Posterior cingulate gyrus (tissue), 11 donors: ENCODE results near the gene ATPAF1.
"Not testable (repeated sequence)": the region's sequence is repeated elsewhere in the genome, so short reads cannot be mapped to it uniquely, and the experiment has no call there.

ENCODE experiments used
- DNase-seq, 10 donors: peaks; one replicate each; pipeline versions ENCODE4 v3.0.0 to v3.0.0-alpha.2; 2020 to 2021; ENCODE audit warnings: mixed read lengths in 3 of 10
- intact Hi-C: fragments of 100-400 bp; cut with DNase I; formaldehyde crosslinking; loops from one replicate; pipeline ENCODE4 v1.15.1; 2023

ATPAF1 gene, protein sequence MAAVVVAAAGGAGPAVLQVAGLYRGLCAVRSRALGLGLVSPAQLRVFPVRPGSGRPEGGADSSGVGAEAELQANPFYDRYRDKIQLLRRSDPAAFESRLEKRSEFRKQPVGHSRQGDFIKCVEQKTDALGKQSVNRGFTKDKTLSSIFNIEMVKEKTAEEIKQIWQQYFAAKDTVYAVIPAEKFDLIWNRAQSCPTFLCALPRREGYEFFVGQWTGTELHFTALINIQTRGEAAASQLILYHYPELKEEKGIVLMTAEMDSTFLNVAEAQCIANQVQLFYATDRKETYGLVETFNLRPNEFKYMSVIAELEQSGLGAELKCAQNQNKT

DNA sequence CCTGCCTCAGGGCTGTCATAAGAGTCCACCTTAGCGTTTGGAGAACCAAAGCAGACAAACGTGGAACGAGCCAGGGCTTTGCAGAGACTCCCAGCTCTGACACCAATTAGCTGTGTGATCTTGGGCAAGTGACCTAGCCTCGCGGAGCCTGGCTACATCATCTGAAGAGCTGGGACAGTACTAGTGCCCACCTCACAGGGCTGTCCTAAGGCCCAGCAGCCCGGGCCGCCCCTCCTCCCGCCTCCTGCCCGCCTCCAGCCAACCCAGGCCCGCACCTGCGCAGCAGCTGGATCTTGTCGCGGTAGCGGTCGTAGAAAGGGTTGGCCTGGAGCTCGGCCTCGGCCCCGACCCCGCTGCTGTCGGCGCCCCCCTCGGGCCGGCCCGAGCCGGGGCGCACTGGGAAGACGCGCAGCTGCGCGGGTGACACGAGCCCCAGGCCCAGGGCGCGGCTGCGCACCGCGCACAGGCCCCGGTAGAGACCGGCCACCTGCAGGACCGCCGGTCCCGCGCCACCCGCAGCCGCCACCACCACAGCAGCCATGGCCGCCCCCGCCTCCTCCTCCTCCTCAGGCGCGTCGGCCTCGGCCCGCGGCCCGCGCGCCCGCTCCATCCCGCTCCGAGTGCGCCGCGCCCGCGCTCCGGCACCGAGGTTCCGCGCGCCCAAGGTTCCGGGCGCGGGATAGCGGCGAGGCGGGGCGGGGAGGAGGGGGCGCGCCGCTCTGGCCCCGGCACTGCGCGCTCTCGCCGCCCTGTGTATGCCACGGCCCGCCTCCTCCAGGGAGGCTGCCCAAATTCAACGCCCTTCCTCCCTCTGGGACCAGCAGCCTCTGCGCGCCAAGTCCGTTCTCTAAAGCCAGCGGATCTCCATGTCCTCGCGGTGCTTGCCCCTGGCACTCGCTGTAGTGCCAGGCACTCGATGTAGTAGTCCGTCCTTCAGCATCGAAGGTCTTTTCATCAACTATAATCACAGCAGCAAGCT is at the start of gene ATPAF1:
ATPAF1 (minus strand) TSS at position 583 of the 979 bp plus-strand sequence; CDS start at position 541, 42 bp downstream.
- peak; percentile 48 to 95 (median 70) for DNase-seq
- intact Hi-C loops = loop anchor here (2.0 to 10.0 kb wide), 2 partner anchors 51 to 63 kb away; partner anchors contain the start of genes EFCAB14 and MKNK1

DNA sequence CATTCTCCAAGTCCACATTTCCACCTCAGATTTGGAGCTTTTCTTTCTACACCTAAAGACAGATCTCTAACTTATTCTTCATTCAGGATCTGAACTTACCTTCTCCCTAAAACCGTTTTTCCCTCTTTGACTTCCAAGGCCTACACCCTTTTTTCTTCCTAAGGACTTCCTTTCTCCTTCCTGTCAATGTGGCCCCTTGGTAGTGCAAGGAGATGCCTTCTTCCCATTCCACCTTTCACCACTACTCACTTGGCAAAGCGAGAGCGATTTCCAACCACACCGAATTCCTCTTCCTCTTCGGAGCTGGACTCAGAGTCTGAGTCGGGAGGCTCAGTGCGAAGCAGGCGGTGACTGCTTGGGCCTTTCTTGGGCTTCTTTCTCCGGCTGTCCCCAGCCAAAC is 49.5 kb upstream of the ATPAF1 start:
- intact Hi-C loops = loop anchor here (2.0 kb wide), 1 partner anchor 49 kb away; the partner anchor contains the start of gene ATPAF1
- DNase-seq = no peak

DNA sequence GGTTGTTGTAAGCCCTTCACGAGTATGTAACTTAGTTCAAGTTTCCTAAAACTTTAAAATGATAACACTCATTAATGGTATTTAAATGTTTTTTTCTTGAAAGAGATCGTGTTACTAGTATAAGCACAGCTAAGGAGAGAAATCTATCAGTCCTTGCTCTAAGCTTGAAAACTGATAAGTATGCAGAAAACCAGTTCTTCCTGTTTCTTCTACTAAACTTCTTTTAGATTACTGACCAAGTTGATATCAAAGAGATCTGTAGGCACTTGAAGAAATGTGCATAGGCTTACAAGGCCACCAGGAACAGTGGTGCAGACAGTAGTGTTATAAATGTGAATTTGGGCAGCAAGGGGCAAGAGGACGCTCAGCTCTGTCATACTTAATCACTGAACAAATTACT is 46.8 kb upstream of the ATPAF1 start:
- intact Hi-C loops = no loop called here
- no peak for DNase-seq

DNA sequence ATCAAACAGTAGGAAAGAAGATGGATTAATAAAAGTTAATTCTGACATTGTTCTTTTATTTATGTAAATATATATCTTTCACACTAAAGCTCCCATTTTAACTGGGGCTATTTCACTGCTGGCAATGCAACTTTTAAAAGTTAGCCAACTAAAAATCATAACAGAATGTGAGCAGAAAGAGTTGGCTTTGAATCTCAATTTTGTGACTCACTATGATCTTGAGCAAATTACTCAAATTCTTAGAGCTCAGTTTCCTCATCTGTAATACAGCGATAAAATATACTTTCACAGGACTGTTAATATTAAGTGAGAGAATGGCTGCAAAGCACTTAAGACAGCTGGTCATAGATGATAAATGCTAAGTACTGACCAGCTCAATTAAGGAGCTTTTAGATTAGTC is 40.0 kb upstream of the ATPAF1 start:
- no peak for DNase-seq
- intact Hi-C loops = no loop called here

DNA sequence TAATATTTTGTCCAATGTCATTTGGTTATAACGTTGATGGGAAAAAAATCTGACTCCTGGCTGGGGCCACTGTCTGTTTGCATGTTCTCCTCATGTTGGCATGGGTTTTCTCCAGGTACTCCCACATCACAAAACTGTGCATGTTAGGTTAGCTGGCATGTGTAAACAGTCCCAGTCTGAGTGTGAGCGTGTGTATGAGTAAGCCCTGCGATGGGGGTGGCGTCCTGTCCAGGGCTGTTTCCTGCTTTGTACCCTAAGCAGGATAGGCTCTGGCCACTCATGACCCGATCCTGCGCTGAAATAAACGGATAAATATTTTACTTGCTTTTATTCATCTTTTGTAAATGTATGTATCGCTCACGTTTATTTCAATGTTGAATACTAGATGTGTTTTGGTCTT is 37.2 kb upstream of the ATPAF1 start:
- intact Hi-C loops = no loop called here
- DNase-seq = no peak

DNA sequence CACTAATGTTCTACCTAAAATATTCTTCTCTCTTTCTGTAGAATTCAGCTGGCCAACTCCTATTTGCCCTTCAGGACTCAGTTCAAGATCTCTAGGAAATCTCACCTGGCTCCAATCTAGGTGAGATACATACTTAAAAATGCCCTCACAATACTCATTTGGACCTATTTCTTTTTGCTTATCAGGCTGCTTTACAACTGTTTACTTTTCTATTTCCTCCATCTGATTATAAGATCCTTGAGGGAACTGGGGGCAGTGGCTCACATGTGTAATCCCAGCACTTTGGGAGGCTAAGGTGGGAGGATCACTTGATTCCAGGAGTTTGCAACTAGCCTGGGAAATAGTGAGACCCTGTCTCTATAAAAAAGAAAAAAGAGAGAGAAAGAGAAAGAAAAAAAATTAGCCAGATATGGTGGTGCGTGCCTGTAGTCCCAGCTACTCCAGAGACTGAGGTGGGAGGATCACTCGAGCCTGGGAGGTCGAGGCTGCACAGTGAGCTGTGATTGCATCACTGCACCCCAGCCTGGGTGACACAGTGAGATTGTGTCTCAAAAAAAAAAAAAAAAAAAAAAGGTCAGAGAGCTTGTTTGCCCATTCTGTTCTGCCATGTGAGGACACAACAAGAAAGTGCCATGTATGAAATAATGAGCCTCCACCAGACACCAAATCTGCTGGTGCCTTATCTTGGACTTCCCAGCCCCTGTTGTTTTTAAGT is 35.9 kb upstream of the ATPAF1 start:
- intact Hi-C loops = no loop called here
- no peak for DNase-seq

DNA sequence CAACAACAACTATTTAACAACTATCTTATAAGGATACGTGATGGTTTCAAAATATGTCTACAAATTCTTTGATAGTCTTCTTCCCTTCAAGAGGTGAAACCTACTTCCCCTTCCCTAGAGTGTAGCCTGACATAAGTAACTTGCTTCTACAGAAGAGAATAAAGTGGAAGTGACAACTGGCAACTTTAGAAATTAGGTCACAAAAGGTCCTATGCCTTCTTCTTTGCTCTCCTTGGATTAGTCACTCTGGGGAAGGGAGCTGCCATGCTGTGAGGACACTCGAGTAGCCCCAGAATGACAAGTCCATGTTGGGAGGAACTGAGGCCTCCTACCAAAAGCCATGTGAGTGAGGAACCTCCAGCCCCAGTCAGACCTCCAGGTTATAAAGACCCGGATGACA is 31.5 kb upstream of the ATPAF1 start:
- DNase-seq = no peak
- intact Hi-C loops = no loop called here

DNA sequence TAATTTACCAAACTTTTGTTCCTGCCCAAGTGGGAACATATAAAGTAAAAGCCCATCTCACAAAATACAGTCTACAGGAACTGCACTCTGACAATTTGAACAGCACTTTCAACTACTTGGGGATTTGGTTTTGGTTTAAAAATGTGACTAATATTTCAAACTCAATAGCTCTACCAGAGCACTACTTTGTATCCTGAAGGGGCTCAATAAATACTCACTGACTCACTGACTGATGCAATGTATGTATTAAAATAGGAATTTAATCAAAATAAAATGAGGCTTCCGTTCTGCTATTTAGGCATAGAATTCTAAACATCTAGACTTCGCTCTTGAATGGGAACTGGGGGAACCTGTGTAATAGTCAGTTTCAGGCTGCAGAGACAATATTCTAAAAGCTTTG is 28.9 kb upstream of the ATPAF1 start:
- no peak for DNase-seq
- intact Hi-C loops = no loop called here

DNA sequence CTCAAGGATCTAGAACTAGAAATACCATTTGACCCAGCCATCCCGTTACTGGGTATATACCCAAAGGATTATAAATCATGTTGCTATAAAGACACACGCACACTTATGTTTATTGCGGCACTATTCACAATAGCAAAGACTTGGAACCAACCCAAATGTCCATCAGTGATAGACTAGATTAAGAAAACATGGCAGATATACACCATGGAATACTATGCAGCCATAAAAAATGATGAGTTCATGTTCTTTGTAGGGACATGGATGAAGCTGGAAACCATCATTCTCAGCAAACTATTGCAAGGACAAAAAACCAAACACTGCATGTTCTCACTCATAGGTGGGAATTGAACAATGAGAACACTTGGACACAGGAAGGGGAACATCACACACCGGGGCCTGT is 26.5 kb upstream of the ATPAF1 start:
- intact Hi-C loops, DNase-seq: not testable (repeated sequence)

DNA sequence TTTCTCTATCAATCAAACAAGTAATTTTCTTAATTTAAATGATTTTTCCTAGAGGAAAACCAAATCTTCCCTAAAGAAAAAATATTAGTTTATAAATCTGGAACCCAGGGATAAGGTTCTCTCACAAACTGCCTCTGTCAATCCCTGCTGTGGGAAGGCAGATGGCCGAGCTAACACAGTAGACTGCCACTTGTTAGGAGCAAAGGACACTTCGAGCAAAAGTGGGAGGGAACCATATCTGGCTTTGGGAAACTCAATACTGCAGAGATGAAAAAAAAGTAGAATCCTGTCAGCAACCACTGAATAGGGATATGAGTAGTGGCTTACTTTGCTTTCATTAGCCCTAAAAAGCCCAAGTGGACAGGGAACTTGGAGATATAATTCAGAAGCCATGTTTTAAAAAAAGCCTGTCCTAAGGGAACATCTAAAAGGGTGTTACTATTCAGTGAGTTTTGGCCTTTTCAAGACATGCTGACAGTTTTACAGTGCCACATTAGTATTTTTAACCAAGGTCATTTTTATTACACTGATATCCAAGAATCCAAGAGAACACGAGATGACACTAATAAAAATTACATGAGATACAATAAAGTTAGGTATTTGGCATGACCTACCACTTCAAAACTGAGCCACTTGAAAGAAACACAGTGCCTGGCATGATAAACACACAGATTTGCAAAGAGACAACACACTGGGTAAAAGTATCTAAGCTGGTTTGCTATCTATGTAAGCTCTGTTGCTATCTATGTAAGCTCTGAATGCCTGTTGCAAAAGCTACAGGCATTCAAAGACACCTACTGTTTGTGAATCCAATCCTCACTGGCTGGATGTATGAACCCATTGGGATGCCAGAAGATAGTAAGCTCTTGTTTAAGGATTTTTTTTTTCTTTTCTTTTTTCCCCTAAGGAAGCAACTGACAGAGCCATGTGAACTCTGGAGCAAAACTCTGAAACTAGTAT is 24.9 kb upstream of the ATPAF1 start:
- intact Hi-C loops = no loop called here
- no peak for DNase-seq

DNA sequence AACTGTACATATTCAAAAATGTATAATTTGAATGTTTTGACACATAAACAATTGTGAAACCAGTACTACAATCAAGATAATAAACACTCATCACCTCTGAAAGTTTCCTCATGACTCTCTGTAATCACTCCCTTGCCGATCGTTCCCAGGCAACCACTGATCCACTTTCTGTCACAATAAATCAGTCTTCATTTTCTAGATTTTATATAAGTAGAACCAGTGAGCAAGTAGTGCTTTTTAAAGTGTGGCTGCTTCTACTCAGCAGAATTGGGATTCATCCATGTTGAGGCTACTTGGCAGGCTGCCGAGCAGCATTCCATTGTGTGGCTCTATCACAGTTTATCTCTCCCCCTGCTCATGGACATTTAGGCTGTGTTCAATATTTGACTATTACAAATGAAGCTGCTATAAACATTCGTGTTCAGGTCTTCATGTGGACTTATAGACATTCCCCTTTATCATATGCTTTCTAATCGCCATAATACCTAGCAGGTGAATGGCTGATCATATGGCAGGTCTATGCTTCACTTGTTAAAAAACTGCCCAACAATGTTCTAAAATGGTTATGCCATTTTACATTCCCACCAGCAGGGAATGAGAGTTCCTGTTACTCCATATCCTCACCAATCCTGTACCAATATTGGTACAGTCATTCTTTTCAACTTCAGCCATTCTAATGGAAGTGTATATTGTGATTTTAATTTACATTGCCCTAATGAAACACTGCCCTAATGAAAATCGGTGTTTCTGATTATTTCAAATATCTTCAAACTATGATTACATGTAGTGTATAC is 24.0 kb upstream of the ATPAF1 start:
- peak in 8 of 10 donors; percentile 18 to 82 (median 54) for DNase-seq
- intact Hi-C loops = no loop called here

DNA sequence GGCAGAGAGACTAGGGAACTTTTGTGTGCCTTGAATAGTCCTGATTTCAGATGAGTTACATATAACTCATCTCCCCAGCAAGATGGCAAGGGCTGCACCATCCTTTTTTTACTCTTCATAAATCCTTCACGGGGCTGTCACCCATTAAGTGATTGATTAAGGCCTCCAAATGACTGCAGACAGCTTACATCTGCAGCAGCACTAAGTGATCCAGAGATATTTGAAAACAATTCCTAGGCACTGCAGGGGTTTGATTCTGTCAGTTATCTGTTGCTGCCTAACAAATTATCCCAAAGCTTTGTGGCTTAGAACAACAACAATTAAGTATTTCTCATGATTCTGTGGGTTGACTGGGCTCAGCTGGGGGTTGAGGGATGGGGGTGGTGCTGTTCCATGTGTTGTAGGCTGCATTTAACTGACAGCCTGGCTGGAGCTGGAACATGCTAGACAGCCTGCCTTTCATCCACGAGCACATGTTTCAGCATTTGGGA is 22.8 kb upstream of the ATPAF1 start:
- no peak for DNase-seq
- intact Hi-C loops = no loop called here

DNA sequence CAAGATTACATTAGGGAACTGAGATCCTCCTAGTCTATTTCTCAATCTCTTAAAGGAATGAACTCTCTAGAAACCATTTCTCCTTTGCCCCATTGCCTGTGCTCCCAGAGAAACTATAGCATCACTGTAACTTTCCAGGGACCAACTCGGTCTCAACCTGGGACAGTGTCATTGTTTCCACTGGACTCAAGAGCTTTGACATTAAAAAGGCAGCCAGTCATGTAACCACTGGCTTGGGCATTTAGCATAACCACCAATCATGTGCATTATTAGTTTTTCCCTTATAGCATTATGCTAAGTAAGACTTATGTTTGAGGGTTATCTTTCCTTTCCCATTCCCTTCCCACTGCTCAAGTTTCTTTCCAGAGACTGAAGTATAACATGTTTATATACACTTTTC is 21.7 kb upstream of the ATPAF1 start:
- intact Hi-C loops = no loop called here
- DNase-seq = no peak

DNA sequence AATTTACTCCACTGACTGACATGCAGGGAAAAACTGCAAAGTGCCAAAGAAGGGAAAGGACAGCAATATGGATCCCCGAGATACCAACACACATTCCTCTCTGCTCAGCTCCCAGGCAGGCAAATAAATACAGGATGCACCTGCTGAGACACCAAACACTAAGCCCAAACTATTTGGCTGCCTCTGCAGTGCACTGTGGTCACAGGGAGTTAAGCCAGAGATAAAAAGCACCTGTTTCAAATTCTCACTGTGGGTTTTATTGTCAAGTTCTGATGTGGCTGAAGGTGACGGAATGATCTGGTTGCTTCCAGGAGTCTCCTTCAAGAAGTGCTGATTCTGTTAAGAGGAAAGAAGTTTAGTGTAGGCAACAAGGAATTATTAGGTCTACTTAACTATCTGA is 21.2 kb upstream of the ATPAF1 start:
- intact Hi-C loops = no loop called here
- DNase-seq = no peak

DNA sequence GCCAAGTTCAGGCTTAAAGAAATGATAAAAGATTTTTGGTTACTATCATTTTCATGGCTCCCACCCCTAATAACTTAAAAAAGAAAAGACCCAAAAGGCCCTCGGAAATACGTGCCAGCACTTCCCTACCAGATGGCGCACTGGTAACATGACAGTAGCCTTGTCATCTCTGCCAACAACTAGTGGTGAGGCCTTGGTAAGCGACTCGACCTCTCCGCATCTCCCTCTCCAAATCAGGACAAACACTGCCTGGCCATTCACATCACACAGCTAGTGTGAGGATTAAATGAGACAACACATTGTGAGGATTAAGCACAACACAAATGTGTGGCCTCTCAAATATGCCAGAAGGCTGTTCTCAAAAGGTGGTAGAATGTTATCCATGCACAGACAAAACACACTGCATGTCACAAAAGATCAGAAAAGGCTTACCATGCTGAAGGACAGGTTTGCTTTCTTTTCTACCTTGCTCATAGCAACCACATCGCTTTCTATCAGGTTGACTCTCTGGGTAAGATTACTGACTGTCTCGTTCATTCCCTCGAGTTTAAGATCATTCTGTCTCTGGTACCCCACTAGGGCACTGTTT is 19.9 kb upstream of the ATPAF1 start:
- DNase-seq = no peak
- intact Hi-C loops = no loop called here

DNA sequence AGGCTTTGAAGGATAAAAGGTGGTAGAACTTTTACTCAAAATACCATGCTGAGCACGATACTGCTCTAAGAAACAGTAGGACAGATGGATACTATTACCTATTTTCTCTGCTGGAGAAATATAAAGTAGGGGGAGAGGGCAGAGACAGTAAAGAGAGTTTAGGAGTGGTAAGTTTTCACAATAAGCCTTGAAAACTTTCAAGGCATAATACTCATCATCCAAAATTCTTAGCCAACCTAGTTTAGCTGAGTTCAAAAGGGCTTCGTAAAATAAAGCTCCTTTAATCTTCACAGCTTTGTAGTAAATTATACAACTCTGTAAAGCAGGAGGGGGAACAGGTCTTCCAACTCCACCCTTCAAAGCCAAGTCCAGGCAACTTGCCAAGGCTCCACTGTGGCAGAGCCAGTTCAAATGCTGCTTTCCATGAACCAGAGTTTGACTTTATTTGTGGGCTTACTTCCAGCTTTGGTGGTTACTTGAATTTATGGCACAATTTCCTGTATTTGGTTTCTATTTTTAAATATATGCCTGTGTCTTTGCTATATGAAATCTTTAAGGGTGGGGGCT is 19.0 kb upstream of the ATPAF1 start:
- intact Hi-C loops = no loop called here
- peak in 6 of 10 donors; percentile 27 to 77 (median 46) for DNase-seq

DNA sequence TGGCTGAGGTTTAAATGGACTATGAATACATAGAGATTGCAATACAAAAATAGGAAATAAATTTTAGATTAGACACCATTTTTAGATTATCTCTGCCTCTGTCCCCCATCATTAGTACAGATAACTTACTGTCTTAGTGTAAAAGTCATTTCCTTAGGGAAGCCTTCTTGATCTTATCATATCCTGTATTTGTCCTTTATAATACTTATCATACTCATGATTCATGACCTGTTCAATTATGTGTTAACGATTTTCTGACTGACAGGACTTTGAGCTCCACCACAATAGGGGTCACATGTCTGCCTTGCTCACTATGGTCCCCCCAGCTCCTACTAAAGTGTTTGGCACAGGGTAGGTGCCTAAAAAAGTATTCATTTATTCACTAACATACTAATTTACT is 18.1 kb upstream of the ATPAF1 start:
- DNase-seq = no peak
- intact Hi-C loops = no loop called here

DNA sequence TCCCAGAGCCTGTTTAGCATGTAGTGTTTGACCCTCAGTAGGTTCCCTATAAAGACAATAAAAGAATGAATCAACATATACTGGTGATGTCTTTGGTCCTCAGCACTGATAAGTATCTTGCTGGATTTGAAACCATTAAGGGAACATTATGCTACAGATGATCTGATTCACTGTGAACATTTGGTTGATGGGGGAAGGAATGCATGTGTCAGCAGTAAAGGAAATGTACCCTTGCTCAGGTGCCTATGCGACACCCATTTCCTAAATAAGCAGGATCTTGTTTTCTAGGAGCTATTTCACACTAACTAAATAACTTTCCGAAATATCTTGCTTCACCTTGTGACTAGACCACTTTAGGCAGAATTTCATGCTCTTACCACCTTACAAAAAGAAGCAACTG is 16.5 kb upstream of the ATPAF1 start:
- no peak for DNase-seq
- intact Hi-C loops = no loop called here
